ENCODE data around the gene CAMKMT. TPM values are rescaled to one million over a fixed set of nuclear protein-coding genes. Genes with fewer than 3 reads are reported as not detected.

CAMKMT gene
- total RNA-seq, 2 donors from 2014 or later, result 6.6 to 7.1 TPM

- no peak for ATAC-seq
- intact Hi-C loops (cut with DNase I), result no loop called here
- DNase-seq, result no peak
Measured at GRCh38 chr2:44429034-44429433, 67.3 kb downstream of the CAMKMT start.

GRCh38 chr2:44430342-44430741, 68.6 kb downstream of the CAMKMT start:
- no peak for ATAC-seq
- DNase-seq, result no peak
- intact Hi-C loops (cut with DNase I), result no loop called here

GRCh38 chr2:44433895-44434294, 72.1 kb downstream of the CAMKMT start:
- intact Hi-C loops (cut with DNase I), result no loop called here
- no peak for ATAC-seq
- no peak for DNase-seq

GRCh38 chr2:44441200-44441599, 79.5 kb downstream of the CAMKMT start:
- intact Hi-C loops (cut with DNase I), result no loop called here
- ATAC-seq (no peak), DNase-seq (no peak)

- intact Hi-C loops (cut with DNase I), result no loop called here
- ATAC-seq, result no peak
- no peak for DNase-seq
Measured at GRCh38 chr2:44442019-44442418, 80.3 kb downstream of the CAMKMT start.

GRCh38 chr2:44443517-44443916, 81.8 kb downstream of the CAMKMT start:
- no peak for ATAC-seq
- no peak for DNase-seq
- intact Hi-C loops (cut with DNase I), result no loop called here

GRCh38 chr2:44444881-44445280, 83.1 kb downstream of the CAMKMT start:
- DNase-seq, result no peak
- ATAC-seq, result no peak
- intact Hi-C loops (cut with DNase I), result no loop called here

GRCh38 chr2:44448860-44449527, 87.2 kb downstream of the CAMKMT start:
- intact Hi-C loops (cut with DNase I), result no loop called here
- ATAC-seq, result no peak
- no peak for DNase-seq

- ATAC-seq (no peak), DNase-seq (no peak)
- intact Hi-C loops (cut with DNase I), result no loop called here
Measured at GRCh38 chr2:44450082-44450481, 88.3 kb downstream of the CAMKMT start.

GRCh38 chr2:44450806-44451205, 89.1 kb downstream of the CAMKMT start:
- intact Hi-C loops (cut with DNase I), result no loop called here
- ATAC-seq, result no peak
- no peak for DNase-seq

- intact Hi-C loops (cut with DNase I), result no loop called here
- ATAC-seq (no peak), DNase-seq (no peak)
Measured at GRCh38 chr2:44452069-44452583, 90.4 kb downstream of the CAMKMT start.

GRCh38 chr2:44453259-44453658, 91.5 kb downstream of the CAMKMT start:
- DNase-seq, result no peak
- no peak for ATAC-seq
- intact Hi-C loops (cut with DNase I), result no loop called here

GRCh38 chr2:44455877-44456276, 94.1 kb downstream of the CAMKMT start:
- intact Hi-C loops (cut with DNase I), result no loop called here
- ATAC-seq (no peak), DNase-seq (no peak)

- intact Hi-C loops (cut with DNase I), result no loop called here
- ATAC-seq, result no peak
- DNase-seq, result no peak
Measured at GRCh38 chr2:44456946-44457345, 95.2 kb downstream of the CAMKMT start.

- intact Hi-C loops (cut with DNase I), result no loop called here
- ATAC-seq, result no peak
- DNase-seq, result no peak
Measured at GRCh38 chr2:44459739-44460138, 98.0 kb downstream of the CAMKMT start.

GRCh38 chr2:44462934-44463849, 101.4 kb downstream of the CAMKMT start:
- DNase-seq (no peak), ATAC-seq (no peak)
- intact Hi-C loops (cut with DNase I), result no loop called here

GRCh38 chr2:44464437-44464836, 102.7 kb downstream of the CAMKMT start:
- intact Hi-C loops (cut with DNase I), result no loop called here
- DNase-seq, result no peak
- no peak for ATAC-seq

- no peak for ATAC-seq
- DNase-seq, result no peak
- intact Hi-C loops (cut with DNase I), result loop anchor here in 1 of 2 donors (10.0 kb wide), 1 partner anchor 245 kb away; no protein-coding TSS in a partner anchor
Measured at GRCh38 chr2:44470151-44470550, 108.4 kb downstream of the CAMKMT start.

GRCh38 chr2:44477657-44478414, 116.1 kb downstream of the CAMKMT start:
- intact Hi-C loops (cut with DNase I), result loop anchor here (2.0 to 10.0 kb wide), 3 partner anchors 237 to 479 kb away; no protein-coding TSS in a partner anchor
- ATAC-seq, result no peak
- DNase-seq, result no peak

All from left cardiac atrium (tissue), 4 donors.